WTC11 (cell line): ENCODE results near the gene ATG5. TPM values are rescaled to one million over a fixed set of nuclear protein-coding genes. Genes with fewer than 3 reads are reported as not detected.
"Not testable (repeated sequence)": the region's sequence is repeated elsewhere in the genome, so short reads cannot be mapped to it uniquely, and the experiment has no call there.

Source experiments
- ATAC-seq: fragments of 200-7000 bp; cut with Tn5 transposase; 2 replicates; pipeline ENCODE4 v1.10.0; 2021; ENCODE audit warnings: mild to moderate bottlenecking, moderate library complexity
- CTCF ChIA-PET: fragments of 300-600 bp; sonication (Branson Sonifier 250); formaldehyde crosslinking; loops from one replicate; lab custom pipeline; 2021; ENCODE audit warnings: antibody characterized with exemption; lab: Charles Lee
- POLR2A ChIA-PET: fragments of 350-600 bp; sonication (Branson Sonifier 250); formaldehyde crosslinking; loops from one replicate; lab custom pipeline; 2021; ENCODE audit warnings: antibody characterized with exemption; lab: Charles Lee
- DNase-seq: peaks from one replicate; pipeline ENCODE4 v3.0.0; 2021; ENCODE audit warnings: low spot score
- H3K27ac Mint-ChIP-seq: 2 replicates; pipeline ENCODE4 v1.8.0; 2021; ENCODE audit warnings: mixed read lengths
- H3K27me3 Mint-ChIP-seq: 2 replicates; pipeline ENCODE4 v1.8.0; 2021; ENCODE audit warnings: low read depth, mild to moderate bottlenecking, moderate library complexity, mixed read lengths
- H3K36me3 Mint-ChIP-seq: 2 replicates; pipeline ENCODE4 v1.8.0; 2021; ENCODE audit warnings: mixed read lengths
- H3K4me1 Mint-ChIP-seq: 2 replicates; pipeline ENCODE4 v1.8.0; 2022; ENCODE audit warnings: mixed read lengths
- H3K4me3 Mint-ChIP-seq: 2 replicates; pipeline ENCODE4 v1.8.0; 2021; ENCODE audit warnings: mild to moderate bottlenecking, moderate library complexity, mixed read lengths
- H3K9me3 Mint-ChIP-seq: 2 replicates; pipeline ENCODE4 v1.8.0; 2021; ENCODE audit warnings: mixed read lengths
- AFF4 ChIP-seq: sonication (generic); formaldehyde crosslinking; IDR thresholded peaks from 2 replicates; pipeline ENCODE4 v1.8.1; 2023; ENCODE audit warnings: mild to moderate bottlenecking, missing genetic modification reagents, borderline replicate concordance
- ATF3 ChIP-seq: sonication (generic); formaldehyde crosslinking; conservative IDR thresholded peaks from 2 replicates; pipeline ENCODE4 v1.8.1; 2022; ENCODE audit warnings: mild to moderate bottlenecking, missing genetic modification reagents
- CBFB ChIP-seq: sonication (generic); formaldehyde crosslinking; IDR thresholded peaks from 2 replicates; pipeline ENCODE4 v1.8.1; 2022; ENCODE audit warnings: mild to moderate bottlenecking, low read depth, missing genetic modification reagents
- CREB1 ChIP-seq: sonication (generic); formaldehyde crosslinking; IDR thresholded peaks from 2 replicates; pipeline ENCODE4 v1.8.0; 2023; ENCODE audit warnings: mild to moderate bottlenecking, missing genetic modification reagents
- ESRRA ChIP-seq: sonication (generic); formaldehyde crosslinking; IDR thresholded peaks from 2 replicates; pipeline ENCODE4 v1.8.1; 2022; ENCODE audit warnings: mild to moderate bottlenecking, missing genetic modification reagents, borderline replicate concordance
- ETV6 ChIP-seq: sonication (generic); formaldehyde crosslinking; IDR thresholded peaks from 2 replicates; pipeline ENCODE4 v1.8.1; 2022; ENCODE audit warnings: mild to moderate bottlenecking, missing genetic modification reagents
- FOXP4 ChIP-seq: sonication (generic); formaldehyde crosslinking; IDR thresholded peaks from 2 replicates; pipeline ENCODE4 v1.8.0; 2022; ENCODE audit warnings: mild to moderate bottlenecking, missing genetic modification reagents
- GABPB1 ChIP-seq: sonication (generic); formaldehyde crosslinking; IDR thresholded peaks from 2 replicates; pipeline ENCODE4 v1.8.1; 2023; ENCODE audit warnings: mild to moderate bottlenecking, missing genetic modification reagents
- IRF2 ChIP-seq: sonication (generic); formaldehyde crosslinking; IDR thresholded peaks from 2 replicates; pipeline ENCODE4 v1.8.0; 2022; ENCODE audit warnings: low read depth, missing genetic modification reagents, borderline replicate concordance
- JAZF1 ChIP-seq: fragments of 250-450 bp; sonication (Bioruptor Pico); IDR thresholded peaks from 2 replicates; pipeline ENCODE4 v1.9.0; 2021; ENCODE audit warnings: moderate library complexity, mild to moderate bottlenecking, inconsistent platforms
- NR1H2 ChIP-seq: sonication (generic); formaldehyde crosslinking; IDR thresholded peaks from 2 replicates; pipeline ENCODE4 v1.9.0; 2021; ENCODE audit warnings: mild to moderate bottlenecking, moderate library complexity, missing genetic modification reagents
- PREB ChIP-seq: sonication (generic); formaldehyde crosslinking; IDR thresholded peaks from 2 replicates; pipeline ENCODE4 v1.8.1; 2022; ENCODE audit warnings: mild to moderate bottlenecking, missing genetic modification reagents, moderate library complexity, borderline replicate concordance
- PRRX2 ChIP-seq: fragments of 250-450 bp; sonication (Bioruptor Pico); IDR thresholded peaks from 2 replicates; pipeline ENCODE4 v1.8.0; 2021; ENCODE audit warnings: mild to moderate bottlenecking
- RORB ChIP-seq: fragments of 250-450 bp; sonication (Bioruptor Pico); IDR thresholded peaks from 2 replicates; pipeline ENCODE4 v1.9.0; 2021; ENCODE audit warnings: mild to moderate bottlenecking
- SP1 ChIP-seq: sonication (generic); formaldehyde crosslinking; conservative IDR thresholded peaks from 2 replicates; pipeline ENCODE4 v1.8.1; 2022; ENCODE audit warnings: missing genetic modification reagents
- TEAD4 ChIP-seq: sonication (generic); formaldehyde crosslinking; IDR thresholded peaks from 2 replicates; pipeline ENCODE4 v1.8.0; 2022; ENCODE audit warnings: mild to moderate bottlenecking, missing genetic modification reagents
- ZNF317 ChIP-seq: sonication (generic); formaldehyde crosslinking; IDR thresholded peaks from 2 replicates; pipeline ENCODE4 v1.8.1; 2023; ENCODE audit warnings: low read depth, mild to moderate bottlenecking, moderate library complexity, missing genetic modification reagents, borderline replicate concordance
- ZNF396 ChIP-seq: fragments of 250-450 bp; sonication (Bioruptor Pico); IDR thresholded peaks from 2 replicates; pipeline ENCODE4 v1.8.0; 2021; ENCODE audit warnings: mild to moderate bottlenecking, moderate library complexity, borderline replicate concordance
- total RNA-seq: library from RNA; stranded (reverse); gene quantifications from 3 replicates; pipeline ENCODE4 v1.2.3, GENCODE V29; 2021
- TF ChIP-seq, protein P1 (sequence below): sonication (generic); formaldehyde crosslinking; IDR thresholded peaks from 2 replicates; pipeline ENCODE4 v1.8.0; 2023; ENCODE audit warnings: missing genetic modification reagents

Gene ATG5
- total RNA-seq, 1 experiment from 2014 or later, result 32.6 TPM

DNA sequence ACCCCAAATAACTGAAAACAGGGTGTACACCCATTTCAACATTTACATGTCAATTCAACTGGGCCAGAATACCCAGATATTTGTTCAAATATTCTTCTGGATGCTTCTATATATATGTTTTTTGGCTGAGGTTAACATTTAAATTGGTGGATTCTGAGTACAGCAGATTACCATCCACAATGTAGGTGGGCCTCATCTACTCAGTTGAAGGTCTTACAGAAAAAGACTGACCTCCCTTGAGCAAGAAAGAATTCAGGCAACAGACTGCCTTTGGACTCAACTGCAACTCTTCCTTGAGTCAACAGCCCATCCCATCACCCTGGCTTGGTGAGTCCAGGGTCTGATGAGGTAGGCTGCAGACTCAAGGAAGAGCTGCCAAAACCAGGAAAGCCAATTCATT is 84.1 kb downstream of the ATG5 start (continued):
- no peak for TF ChIP-seq AFF4
- TF ChIP-seq ESRRA (CRISPR knock-in tag), result no peak
- TF ChIP-seq ATF3 (CRISPR knock-in tag), result no peak

- Mint-ChIP-seq H3K4me1 (no peaks in the 10 kb centered on the region), H3K9me3 (peaks cover 33% of the 10 kb centered on the region), H3K27me3 (no peaks in the 10 kb centered on the region), H3K27ac (no peak overlapping the region), H3K4me3 (no peak overlapping the region), H3K36me3 (peaks cover 35% of the 10 kb centered on the region)
- CTCF ChIA-PET, result no interaction called here
- POLR2A ChIA-PET, result no interaction called here
- no peak for TF ChIP-seq SP1
- no peak for TF ChIP-seq TEAD4
- TF ChIP-seq RORB (CRISPR knock-in tag), result no peak
- TF ChIP-seq PRRX2 (CRISPR knock-in tag), result no peak
- no peak for TF ChIP-seq CREB1
- no peak for TF ChIP-seq NR1H2 (CRISPR knock-in tag)
- TF ChIP-seq IRF2 (CRISPR knock-in tag), result no peak
- DNase-seq, result no peak
- ATAC-seq, result no peak
Measured at GRCh38 chr6:106237286-106237685, 88.3 kb downstream of the ATG5 start.

DNA sequence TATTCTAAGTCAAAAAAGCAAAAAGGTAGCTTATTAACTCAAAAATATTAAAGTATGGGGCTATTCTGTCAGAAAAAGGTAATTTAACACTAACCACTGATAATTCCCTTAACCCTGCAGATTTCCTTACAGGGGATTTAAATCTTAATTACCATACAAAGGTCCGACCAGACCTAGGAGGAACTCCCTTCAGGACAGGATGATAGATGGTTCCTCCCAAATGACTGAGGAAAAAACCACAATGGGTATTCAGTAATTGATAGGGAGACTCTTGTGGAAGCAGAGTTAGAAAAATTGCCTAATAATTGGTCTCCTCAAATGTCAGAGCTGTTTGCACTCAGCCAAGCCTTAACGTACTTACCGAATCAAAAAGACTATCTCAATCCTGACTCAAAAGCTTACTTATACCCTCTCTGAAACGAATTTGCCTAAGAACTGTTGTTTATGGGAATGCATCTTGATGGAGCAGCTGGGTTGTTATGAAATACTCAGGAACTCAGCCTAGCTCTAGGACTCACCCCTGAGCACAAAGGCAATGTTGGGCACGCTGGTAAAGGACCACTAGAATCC is 95.6 kb downstream of the ATG5 start:
- H3K27me3 Mint-ChIP-seq, CTCF ChIA-PET, H3K4me1 Mint-ChIP-seq, ATAC-seq, POLR2A ChIA-PET, H3K4me3 Mint-ChIP-seq, DNase-seq, H3K27ac Mint-ChIP-seq: not testable (repeated sequence)
- Mint-ChIP-seq H3K36me3 (peaks cover 27% of the 10 kb centered on the region), H3K9me3 (peaks cover 26% of the 10 kb centered on the region)

- Mint-ChIP-seq H3K27ac (peak overlapping the region; percentile 4; the same call in 1 of the 2 replicates), H3K36me3 (peaks cover 18% of the 10 kb centered on the region), H3K4me1 (no peaks in the 10 kb centered on the region), H3K27me3 (no peaks in the 10 kb centered on the region), H3K4me3 (no peak overlapping the region), H3K9me3 (peaks cover 18% of the 10 kb centered on the region)
- CTCF ChIA-PET, result no interaction called here
- no peak for DNase-seq
- POLR2A ChIA-PET, result interaction anchor here (0.6 kb wide), 1 partner anchor 382 kb away, joined by 3 read pairs; no protein-coding TSS in a partner anchor
- TF ChIP-seq ETV6 (CRISPR knock-in tag) (no peak), SP1 (no peak), ZNF317 (CRISPR knock-in tag) (no peak)
- no peak for ATAC-seq
Measured at GRCh38 chr6:106227612-106228507, 97.7 kb downstream of the ATG5 start.

- ChIA-PET CTCF (no interaction called here), POLR2A (no interaction called here)
- ATAC-seq, result no peak
- Mint-ChIP-seq H3K4me1 (no peaks in the 10 kb centered on the region), H3K9me3 (peaks cover 18% of the 10 kb centered on the region), H3K27me3 (no peaks in the 10 kb centered on the region), H3K27ac (no peak overlapping the region), H3K36me3 (peaks cover 18% of the 10 kb centered on the region), H3K4me3 (no peak overlapping the region)
- no peak for DNase-seq
- TF ChIP-seq GABPB1 (CRISPR knock-in tag), result no peak
- TF ChIP-seq, protein P1, sequence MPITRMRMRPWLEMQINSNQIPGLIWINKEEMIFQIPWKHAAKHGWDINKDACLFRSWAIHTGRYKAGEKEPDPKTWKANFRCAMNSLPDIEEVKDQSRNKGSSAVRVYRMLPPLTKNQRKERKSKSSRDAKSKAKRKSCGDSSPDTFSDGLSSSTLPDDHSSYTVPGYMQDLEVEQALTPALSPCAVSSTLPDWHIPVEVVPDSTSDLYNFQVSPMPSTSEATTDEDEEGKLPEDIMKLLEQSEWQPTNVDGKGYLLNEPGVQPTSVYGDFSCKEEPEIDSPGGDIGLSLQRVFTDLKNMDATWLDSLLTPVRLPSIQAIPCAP (CRISPR knock-in tag), result no peak
- TF ChIP-seq ZNF396, result no peak
- TF ChIP-seq FOXP4 (CRISPR knock-in tag), result no peak
- no peak for TF ChIP-seq CBFB (CRISPR knock-in tag)
- TF ChIP-seq JAZF1 (CRISPR knock-in tag), result no peak
- TF ChIP-seq PREB (CRISPR knock-in tag), result no peak
Measured at GRCh38 chr6:106226676-106227075, 98.9 kb downstream of the ATG5 start.
